Left renal cortex interstitium (tissue), 4 donors: Measurements from ENCODE around the gene OR51I1. TPM values are rescaled to one million over a fixed set of nuclear protein-coding genes. Genes with fewer than 3 reads are reported as not detected.

Source experiments
- DNase-seq, 4 donors: peaks; one replicate each; pipeline ENCODE4 v3.0.0-alpha.2; 2013; ENCODE audit warnings: low read depth in 4 of 4, low spot score in 2 of 4, missing footprints in 1 of 4
- polyA plus RNA-seq, 4 donors: library from polyadenylated mRNA; unstranded; fragments of 120-200 nt; gene quantifications; one replicate each; pipeline ENCODE4 v1.2.1, GENCODE V29; 2013; ENCODE audit not compliant: insufficient read length in 4 of 4

OR51I1 gene, protein sequence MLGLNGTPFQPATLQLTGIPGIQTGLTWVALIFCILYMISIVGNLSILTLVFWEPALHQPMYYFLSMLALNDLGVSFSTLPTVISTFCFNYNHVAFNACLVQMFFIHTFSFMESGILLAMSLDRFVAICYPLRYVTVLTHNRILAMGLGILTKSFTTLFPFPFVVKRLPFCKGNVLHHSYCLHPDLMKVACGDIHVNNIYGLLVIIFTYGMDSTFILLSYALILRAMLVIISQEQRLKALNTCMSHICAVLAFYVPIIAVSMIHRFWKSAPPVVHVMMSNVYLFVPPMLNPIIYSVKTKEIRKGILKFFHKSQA
- polyA plus RNA-seq = not detected

DNA sequence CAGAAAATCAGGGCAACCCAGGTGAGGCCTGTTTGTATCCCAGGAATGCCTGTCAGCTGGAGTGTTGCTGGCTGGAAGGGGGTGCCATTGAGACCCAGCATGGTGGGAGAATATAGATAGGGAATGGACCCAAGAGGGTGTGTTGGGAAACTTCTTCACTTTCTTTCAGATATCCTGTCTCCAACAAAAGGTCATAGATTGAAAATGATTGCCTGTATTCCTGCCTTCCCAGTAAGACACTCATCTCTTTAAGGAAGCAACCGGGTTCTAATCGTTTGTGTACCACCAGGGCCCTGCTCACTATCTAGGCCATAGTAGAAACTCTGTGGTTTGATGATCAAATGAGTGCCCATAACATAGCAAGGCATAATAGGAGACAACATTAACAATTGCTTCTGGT, at the start of gene OR51I1:
Gene OR51I1 (minus strand): TSS at position 101 of the 400 bp plus-strand sequence. CDS start 0 bp downstream, at position 101.
- no peak for DNase-seq

GRCh38 chr11:5489576-5490357, 48.5 kb upstream of the OR51I1 start:
- no peak for DNase-seq

- DNase-seq = no peak
Measured at GRCh38 chr11:5488798-5489399, 47.6 kb upstream of the OR51I1 start.

- DNase-seq = no peak
Measured at GRCh38 chr11:5488385-5488784, 47.1 kb upstream of the OR51I1 start, which contains the start of gene OR52D1. TSS of gene OR52D1 (plus strand) at chr11:5488685. CDS start at chr11:5488707, 22 bp downstream.

- no peak for DNase-seq
Measured at GRCh38 chr11:5486421-5486820, 45.1 kb upstream of the OR51I1 start.

GRCh38 chr11:5486003-5486402, 44.7 kb upstream of the OR51I1 start:
- no peak for DNase-seq

- DNase-seq = peak in 2 of 4 donors; percentile 1 to 2
Measured at GRCh38 chr11:5476186-5476819, 35.0 kb upstream of the OR51I1 start.

DNA sequence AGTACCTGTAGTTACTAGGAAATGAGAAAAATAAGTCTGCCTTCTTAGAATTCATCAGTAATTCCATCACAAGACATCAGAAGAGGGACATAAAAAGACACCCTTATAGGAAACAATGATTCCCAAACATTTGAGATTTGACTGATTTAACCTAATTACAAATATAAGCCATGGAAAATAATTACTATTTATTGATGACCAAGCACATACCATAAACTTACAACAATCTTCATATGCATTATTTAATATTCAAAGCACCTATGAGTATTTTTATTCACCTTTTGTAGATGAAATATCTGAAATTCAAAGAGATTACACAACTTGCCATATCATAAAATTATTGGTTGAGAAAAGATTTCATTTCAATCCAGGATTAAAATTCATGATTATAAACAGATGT, 32.6 kb upstream of the OR51I1 start:
- no peak for DNase-seq

GRCh38 chr11:5467527-5467926, 26.2 kb upstream of the OR51I1 start:
- no peak for DNase-seq

DNA sequence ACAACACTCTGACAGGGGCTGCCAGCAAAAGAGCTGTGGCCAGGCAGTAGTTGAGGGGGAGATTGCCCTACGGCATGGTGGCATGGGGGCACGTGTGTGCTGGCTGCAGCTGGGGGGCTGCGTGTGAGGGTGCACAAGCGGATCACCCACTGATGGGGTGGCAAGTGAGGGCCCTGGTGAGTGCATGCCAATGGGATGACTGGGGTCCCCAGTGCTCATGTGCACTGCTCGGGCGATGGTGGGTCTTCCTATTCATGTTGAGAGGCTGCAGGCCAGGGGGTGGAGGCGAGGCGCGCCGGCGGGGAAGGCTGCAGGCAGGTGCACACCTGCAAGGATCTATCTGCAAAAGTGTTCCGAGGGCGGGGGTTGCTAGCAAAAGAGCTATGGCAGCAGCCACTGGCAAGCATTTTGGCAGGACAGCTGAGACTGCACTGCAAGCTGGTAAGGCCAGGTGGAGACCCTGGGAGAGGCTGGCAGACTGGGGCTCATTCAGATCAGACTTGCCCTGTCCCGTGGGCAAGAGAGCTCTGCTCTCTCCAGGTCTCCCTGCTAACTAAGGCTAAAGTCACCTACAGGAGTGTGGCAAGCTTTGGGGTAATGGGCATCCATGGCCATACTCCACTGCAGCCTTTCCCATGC, 19.8 kb upstream of the OR51I1 start:
- no peak for DNase-seq

- no peak for DNase-seq
Measured at GRCh38 chr11:5449432-5449831, 8.1 kb upstream of the OR51I1 start.

DNA sequence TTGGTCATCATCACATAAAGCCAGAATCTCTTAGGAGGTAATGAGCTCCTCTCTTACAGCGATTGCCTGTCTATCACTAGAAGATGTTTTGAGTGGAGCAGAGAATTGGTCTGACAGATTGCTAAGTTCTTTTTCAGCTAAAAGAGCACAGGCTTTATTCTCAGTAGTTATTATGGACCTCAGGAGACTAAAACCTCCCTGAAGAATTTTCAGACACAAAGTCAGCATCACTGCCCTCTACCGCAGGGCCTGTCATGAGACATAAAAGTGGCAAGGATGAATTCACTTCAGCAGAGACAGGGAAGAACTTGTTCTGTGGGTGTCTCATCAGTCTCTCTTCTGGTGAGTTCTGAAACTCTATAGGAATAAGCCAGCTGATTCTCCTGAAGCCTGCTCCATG, 7.7 kb upstream of the OR51I1 start, which contains the start of gene OR51I2:
Gene OR51I2 (plus strand): TSS at position 301 of the 400 bp plus-strand sequence. CDS start 4,166 bp downstream, outside the sequence.
- DNase-seq = no peak

DNA sequence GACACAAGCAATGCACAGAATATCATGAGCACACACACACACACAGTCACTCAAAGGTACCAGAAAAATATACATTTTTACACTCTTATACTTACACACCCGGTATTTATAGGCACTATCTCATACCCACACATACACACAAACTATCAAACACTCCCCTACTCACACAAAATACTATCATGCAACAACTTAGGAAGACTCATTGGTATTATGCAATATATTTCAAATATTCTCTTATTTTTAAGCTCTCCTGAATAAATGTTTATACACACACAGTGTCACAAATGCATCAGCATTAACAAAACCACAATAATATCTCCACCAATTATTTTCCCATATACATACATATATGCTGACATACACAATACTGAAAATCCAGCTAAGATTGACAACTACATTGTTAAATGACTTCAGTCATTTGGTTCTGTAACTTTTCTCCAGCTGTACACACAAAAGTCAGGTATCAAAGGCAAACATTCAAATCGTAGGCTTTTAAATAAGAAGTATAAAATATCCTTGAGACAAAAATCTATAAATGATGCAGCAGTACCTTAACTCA, 2.6 kb upstream of the OR51I1 start:
- DNase-seq = no peak

DNA sequence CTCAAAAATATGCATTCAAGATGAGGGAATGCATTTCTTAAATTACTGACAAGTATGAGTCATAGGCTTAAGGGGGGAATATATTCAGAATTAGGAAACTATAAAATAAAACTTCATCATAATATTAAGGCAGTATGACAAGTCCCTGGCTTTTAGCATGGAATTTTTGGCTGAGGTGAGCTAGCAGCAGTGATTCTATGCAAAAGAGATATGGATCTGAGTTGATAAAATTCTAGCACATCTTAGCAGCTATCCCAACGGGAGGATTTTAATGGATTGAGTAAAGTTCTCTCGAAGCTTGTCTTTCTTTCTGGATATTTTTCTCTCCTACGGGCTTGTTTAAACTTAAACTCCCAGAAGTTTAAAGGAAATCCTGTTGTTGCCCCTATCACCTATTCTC, 18.2 kb downstream of the OR51I1 start:
- no peak for DNase-seq

GRCh38 chr11:5421811-5422210, 19.5 kb downstream of the OR51I1 start, which contains the start of gene OR51Q1:
TSS of gene OR51Q1 (plus strand) at chr11:5422111. CDS start at chr11:5422201, 90 bp downstream.
- no peak for DNase-seq

- no peak for DNase-seq
Measured at GRCh38 chr11:5420993-5421392, 20.3 kb downstream of the OR51I1 start.

GRCh38 chr11:5405173-5405572, 36.1 kb downstream of the OR51I1 start:
- DNase-seq = no peak

DNA sequence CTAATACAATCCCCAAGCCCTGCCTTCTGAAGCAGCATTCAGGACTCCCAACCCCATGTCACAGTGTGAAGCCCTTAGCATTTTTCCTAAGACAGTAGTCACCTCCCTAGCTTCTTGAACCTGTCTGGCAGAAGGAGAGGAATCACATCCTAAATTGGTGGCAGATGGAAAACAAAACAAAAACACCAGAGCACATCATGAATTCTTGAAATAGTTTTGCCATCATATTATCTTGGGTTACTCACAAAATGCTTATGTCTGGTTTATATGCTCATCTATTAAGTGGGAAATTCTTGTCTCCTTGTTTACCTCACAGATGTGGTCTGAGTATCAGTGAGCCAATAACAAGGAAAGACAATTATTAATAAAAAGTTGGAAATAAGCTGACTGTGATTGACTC, 42.4 kb downstream of the OR51I1 start:
- no peak for DNase-seq

DNA sequence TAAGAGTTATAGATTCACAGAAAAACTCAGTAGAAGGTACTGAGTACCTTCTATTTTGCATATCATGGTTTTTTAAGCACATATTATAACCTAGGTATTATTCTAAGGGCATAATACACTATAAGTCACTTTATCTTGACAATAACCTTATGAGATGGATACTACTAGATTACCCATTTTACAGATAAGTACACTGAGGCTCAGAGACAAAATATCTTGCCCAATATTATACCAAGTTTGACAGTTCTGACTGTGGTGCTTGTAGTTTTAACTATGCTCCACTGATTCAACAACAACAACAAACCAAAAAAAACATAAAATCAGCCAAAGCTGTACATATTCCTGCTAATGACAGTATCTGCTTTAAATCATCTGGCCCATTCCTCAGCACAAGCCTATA, 47.2 kb downstream of the OR51I1 start:
- DNase-seq = no peak
